ENCODE results near the gene POMC.
"Not testable (repeated sequence)": the region's sequence is repeated elsewhere in the genome, so short reads cannot be mapped to it uniquely, and the experiment has no call there.

The POMC gene

DNA sequence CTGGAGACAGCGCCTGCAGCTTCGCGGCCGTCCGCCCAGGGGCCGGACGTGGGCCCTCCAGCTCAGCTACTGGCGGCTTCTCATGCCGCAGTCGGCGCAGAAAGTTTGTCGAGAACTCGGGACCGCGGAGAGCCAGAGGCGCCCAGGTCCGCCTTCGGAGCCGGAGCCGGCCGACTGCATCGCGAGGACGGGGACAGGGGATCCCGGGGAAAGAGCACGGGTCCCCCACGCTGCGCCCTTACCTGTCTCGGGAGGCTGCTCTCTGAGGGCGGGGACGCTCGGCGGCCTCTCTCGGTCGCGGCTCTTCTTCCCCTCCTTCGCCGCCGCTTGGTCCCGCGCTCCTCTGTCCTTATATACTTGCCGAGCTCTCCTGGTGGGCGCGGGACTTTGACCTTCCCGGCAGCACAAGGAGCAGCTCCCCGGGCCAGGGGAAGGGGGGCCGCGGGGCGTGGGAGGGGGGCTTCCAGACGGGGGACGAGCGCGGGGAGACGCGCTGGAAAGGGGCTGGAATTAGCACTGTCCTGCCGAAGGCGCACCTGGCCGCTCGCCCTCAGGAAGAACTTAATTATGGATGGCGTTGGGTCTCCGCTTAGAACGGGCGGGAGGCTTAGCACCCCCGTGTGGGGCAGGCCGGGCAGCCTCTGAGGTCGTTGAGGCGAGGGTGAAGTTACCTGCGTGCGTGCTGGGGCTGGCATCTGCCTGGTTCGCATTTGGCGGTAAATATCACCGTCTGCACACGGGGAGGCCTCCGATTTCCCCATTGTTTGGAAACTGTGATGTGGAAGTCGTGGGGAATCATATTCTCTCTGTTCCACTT lies at the start of gene POMC:
POMC (minus strand) TSS at position 325 of the 817 bp plus-strand sequence. CDS start 3,808 bp downstream, outside the sequence.
- DNase-seq: peak; percentile 31 to 32

- DNase-seq: no peak
Measured at GRCh38 chr2:25218100-25218499, 49.7 kb upstream of the POMC start.

- peak; percentile 80 to 85 for DNase-seq
Measured at GRCh38 chr2:25215948-25216679, 47.7 kb upstream of the POMC start.

DNA sequence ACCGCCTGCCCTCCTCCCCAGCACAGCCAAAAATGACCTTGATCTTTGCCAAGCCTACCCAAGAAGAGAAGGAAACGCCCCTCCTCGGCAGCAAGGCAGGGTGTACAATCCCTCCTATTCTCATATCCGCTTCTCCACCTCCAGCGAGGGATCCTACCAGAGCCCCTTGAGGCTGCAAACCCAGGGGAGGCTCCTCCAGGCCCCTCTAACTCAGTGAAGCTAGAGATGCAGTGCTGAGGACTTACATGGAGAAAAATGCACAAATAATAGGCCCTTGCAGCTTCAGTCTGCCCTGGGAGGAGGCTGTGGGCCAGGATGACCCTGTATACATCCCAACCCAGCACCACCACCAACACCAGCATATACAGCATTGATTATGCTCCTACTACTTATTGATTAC lies 46.9 kb upstream of the POMC start:
- no peak for DNase-seq

DNA sequence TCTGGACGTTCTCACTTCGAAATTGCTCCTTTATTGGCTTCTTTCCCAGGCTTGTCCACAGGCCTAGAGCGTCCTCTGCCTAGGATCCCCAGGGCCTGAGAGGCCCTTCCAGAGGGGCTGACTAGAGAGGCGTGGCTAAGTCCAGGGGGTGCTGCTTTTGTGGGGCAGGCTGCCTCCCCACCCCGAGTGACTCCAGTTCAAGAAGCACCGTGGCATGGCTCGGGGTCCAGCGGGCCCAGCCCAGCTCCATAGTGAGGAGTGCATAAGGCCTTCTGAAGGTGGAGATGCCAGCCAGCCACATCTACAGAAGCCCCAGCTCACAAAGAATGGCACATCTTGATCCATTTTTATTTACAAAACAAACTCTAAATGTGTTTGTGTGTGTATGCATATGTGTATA lies 44.8 kb upstream of the POMC start:
- no peak for DNase-seq

- not testable (repeated sequence) for DNase-seq
Measured at GRCh38 chr2:25210923-25211322, 42.5 kb upstream of the POMC start.

DNA sequence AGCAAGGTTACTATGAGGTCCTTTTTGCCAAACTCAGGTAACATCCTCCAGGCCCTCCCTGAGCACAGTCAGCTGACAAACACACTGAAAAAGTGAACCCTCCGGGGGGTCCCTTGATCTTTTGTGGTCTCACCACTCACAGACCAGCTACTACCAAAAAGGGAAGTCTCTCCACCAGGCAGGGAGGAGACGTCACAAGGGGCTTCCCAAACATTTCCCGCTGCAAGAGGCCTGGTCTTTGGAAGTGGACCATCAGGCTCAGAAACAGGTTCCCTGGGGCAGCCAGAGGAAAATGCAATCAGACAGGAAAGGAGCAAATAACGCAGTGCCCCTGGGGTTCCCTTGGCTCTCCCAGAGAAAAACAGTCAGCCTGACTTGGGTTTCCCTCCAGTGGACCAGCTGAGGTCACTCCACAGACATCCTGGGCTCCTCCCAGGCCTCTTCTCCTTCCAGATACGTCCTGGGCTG lies 38.7 kb upstream of the POMC start:
- DNase-seq: no peak

DNA sequence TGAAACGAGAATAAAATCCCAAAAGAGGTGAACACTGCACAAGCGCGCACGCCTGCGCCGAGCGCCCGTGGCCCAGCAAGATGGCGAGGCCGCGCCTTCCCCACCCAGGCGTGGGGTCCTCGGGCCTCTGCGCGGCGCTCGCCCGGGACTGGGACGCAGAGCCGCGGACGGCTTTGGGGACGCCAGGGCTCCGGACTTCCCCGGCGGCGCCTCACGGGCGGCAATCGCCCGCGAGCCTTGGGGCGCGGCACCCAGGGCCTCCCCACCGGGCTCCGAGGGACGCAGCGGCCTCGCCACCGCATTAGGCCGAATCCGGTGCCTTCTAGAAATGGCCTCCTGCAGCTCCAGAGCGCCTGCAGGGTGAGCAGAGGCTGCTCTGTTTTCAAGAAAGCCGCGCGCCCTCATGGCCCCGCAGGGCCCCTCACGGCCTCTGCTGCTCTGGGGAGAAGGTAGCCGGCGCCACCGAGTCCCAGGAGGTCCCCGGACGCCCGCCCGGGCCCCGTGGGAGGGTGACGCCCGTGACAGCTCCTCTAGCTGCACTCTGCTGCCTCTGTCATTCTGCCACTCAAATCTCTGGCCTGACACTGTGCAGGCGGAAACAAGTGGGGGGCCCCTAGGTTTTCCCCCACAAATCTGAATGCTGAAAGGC lies 35.9 kb upstream of the POMC start:
- DNase-seq: no peak

GRCh38 chr2:25202275-25202674 lies 33.9 kb upstream of the POMC start:
- no peak for DNase-seq

DNA sequence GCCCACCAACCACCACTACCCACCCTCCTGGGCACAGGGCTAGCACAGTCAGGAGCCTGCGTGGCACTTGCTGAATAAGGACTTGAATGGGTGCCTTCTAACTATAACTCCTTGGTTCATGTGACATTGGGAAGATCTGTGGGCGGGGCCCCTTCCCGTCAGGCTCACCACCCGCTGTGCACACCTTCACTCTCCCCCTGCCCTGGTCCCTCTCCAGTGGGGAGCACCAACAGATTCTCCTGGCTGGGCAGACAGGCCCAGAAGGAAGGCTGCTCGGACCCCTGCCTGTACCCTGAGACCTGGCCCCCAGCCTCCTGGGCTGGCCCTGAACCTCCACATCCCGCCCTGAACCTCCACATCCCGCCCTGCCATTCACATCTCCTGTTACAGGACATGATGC lies 33.4 kb upstream of the POMC start:
- DNase-seq: no peak

- DNase-seq: no peak
Measured at GRCh38 chr2:25201265-25201664, 32.9 kb upstream of the POMC start.

GRCh38 chr2:25198576-25198975 lies 30.2 kb upstream of the POMC start:
- DNase-seq: no peak

DNA sequence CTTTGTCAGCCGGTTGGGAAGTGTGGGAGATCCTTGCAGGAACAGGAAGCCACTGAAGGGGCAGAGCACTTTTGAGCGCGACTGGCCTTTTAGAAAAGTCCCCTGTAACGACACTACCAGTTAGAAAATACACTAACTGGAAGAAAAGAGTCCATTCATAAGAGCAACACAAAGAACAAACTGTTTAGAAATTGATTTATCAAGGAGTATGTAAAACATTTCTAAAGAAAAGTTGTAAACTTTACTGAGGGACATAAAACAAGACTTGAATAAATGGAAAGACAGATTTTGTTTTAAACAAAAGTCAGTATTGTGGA lies 29.8 kb upstream of the POMC start:
- no peak for DNase-seq

DNA sequence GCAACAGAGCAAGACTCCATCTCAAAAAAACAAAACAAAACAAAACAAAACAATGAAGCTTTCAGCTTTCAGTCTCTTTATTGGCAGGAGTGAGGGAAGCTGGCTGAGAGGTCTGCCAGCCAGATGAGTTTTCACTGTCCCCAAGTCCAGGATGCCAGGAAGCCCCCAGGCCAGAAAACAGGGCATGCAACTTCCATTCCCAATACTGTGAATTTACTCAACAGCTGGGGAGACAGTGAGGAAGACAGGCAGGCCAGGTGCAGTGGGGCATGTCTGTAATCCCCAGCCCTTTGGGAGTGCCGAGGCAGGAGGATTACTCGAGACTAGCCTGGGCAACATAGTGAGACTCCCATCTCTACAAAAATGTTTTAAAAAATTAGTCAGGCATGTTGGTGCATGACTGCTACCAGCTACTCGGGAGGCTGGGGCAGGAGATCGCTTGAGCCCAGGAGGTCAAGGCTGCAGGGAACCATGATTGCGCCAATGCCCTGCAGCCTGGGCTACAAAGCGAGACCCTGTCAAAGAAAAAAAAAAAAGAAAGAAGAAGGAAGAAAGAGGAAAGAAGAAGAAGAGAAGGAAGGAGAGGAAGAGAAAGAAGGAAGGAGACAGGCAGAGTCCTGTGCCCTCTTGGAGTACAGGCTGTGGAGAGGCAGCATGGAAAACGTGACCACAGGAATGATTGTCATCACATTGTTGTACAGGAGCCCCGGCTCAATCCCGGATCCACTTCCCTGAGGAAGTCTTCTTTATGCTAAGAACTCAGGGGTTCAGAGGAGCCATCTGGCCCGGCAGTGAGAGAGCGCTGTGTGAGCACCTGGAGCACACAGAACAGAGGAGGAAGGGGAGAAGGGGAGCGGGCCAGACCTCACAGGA lies 29.2 kb upstream of the POMC start:
- DNase-seq: no peak

DNA sequence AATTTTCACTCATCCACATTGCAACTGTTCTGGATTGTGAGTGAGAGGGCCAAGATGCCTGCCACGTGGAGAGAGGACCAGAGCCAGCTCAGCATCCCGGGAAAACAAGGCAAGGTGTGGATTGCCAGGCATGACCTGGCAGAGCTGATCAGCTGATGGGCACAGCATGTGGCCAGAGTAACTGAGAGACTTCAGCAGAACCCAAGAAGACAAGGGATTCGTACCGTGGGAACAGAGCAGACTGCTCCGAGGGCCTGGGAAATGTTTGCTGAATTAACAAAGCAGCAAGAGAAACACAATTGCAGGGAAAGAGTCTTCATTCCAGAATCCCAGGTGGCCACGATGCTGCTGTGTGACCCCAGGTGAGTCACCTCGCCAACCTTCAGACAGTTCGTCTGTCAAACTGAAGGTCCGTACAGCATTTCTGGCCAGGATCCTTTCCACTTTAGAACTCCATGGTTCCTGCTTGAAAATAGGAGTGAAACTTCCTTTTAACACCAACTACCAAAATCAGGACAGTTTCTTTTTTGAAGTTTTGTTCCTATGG lies 26.3 kb upstream of the POMC start:
- no peak for DNase-seq

DNA sequence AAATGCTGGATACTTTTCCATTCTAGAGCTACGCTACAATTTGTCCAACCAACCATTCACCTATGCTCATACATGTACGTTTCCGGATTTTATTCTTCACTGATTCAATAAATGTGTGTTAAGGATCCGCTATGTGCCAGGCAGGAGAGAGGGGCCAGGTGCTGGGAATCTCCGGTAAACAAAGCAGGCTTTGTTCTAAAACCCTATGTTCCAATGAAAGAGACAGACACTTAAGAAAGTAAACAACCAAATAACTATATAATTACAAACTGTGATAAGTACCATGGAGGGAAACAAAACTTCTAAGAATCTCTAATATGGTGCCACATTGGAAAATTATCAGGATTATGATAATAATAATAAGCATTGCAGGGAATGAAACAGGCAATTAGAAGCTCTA lies 22.2 kb upstream of the POMC start:
- DNase-seq: no peak

GRCh38 chr2:25188405-25188804 lies 20.0 kb upstream of the POMC start:
- no peak for DNase-seq

- DNase-seq: no peak
Measured at GRCh38 chr2:25187729-25188350, 19.5 kb upstream of the POMC start.

DNA sequence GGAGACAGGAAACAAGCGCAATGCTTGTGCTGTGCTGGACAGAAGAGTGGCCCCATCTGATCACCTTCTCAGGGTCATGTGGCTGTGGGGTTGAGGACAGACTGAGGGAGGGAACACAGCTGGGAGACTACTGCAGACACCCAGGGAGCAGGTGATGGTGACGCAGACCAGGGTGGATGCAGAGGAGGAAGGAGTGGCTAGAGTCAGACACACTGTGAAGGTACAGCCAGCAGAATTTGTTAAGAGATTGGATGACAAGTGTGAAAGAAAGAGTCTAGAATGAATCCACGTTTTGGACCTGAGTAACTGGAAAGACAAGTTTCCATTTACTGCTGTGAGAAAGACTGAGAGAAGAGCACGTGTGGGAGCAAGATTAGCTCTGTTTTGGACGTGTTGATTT lies 15.9 kb upstream of the POMC start:
- DNase-seq: no peak

GRCh38 chr2:25178976-25179375 lies 10.6 kb upstream of the POMC start:
- DNase-seq: no peak

DNA sequence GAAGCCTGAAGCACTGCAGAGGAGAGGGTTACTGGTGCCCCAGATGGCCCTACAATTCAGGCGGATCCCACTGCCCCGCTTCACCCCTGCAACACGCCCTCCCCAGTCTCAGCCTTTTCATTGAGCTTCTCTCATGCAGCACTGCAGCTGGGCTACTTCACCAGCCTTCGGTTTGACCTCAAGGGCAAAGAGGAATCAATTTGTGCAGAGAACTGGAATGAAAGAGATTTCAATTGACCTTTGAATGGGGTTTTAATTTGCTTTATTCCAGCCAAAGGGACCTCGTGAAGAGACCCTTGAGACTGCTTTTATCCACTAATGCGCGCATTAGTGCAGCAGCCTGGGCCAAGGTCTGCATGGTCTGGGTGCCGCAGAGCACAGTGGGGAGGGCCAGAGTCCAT lies 8.8 kb upstream of the POMC start:
- no peak for DNase-seq

DNA sequence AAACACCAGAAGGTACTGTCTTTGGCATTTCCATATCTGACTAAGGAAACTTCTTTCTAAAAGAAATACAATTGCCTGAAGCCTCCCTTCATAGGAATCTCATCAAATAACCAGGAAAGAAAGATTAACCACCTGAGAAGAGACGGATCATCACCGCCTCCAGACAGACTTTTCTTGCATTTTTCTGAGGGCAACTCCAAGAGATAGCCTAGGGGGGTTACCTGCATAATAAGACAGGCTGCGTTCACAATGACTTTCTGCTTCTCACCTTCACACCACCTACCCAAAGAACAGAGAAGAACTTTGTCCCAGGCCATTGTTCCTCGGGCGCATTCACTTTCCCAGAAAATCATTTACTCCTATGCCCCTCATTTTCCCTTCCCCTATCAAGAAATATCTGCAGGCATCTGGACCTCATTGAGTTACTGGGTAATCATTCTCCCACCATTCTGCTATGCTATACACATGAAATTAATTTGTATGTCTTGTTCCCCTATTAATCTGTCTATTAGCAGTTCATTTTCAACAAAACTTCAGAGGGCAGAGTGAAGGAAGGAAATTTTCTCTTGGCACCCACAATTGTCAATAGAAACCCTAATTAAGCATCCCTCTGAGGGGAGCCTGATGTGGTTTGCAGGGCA lies 8.3 kb upstream of the POMC start:
- no peak for DNase-seq
